WI38 (cell line): ENCODE results near the gene SAMD8.

Source experiments
- H3K4me3 ChIP-seq: 2 replicates; pipeline ENCODE4 v1.5.1; 2011; ENCODE audit warnings: low read depth, mild to moderate bottlenecking, control low read depth, low read length
- CTCF ChIP-seq: IDR thresholded peaks from 2 replicates; pipeline ENCODE4 v1.5.1; 2012; ENCODE audit warnings: low read depth, mild to moderate bottlenecking, control low read depth, low read length

Gene SAMD8

GRCh38 chr10:75074711-75075445 lies 36.6 kb upstream of the SAMD8 start:
- no peak overlapping the region for H3K4me3 ChIP-seq
- TF ChIP-seq CTCF = no peak

- H3K4me3 ChIP-seq = no peak overlapping the region
- no peak for TF ChIP-seq CTCF
Observed at GRCh38 chr10:75076348-75076747, 35.1 kb upstream of the SAMD8 start.

GRCh38 chr10:75079436-75080083 lies 31.9 kb upstream of the SAMD8 start:
- H3K4me3 ChIP-seq = no peak overlapping the region
- TF ChIP-seq CTCF = no peak

GRCh38 chr10:75080554-75080953 lies 30.9 kb upstream of the SAMD8 start:
- no peak overlapping the region for H3K4me3 ChIP-seq
- TF ChIP-seq CTCF = no peak

- no peak for TF ChIP-seq CTCF
- H3K4me3 ChIP-seq = no peak overlapping the region
Observed at GRCh38 chr10:75081379-75081778, 30.1 kb upstream of the SAMD8 start.

GRCh38 chr10:75083972-75084833 lies 27.3 kb upstream of the SAMD8 start:
- no peak for TF ChIP-seq CTCF
- no peak overlapping the region for H3K4me3 ChIP-seq
